Ammon's horn (tissue), 1 donor: ENCODE data around the gene MICALL1.
A peak's percentile ranks its signal among the peaks of the same experiment; 100 is the strongest.

Source experiments
- DNase-seq: peaks from one replicate; pipeline ENCODE4 v3.0.0-alpha.2; 2016; ENCODE audit warnings: low spot score

Gene MICALL1

GRCh38 chr22:37982151-37982785 is 76.2 kb downstream of the MICALL1 start:
- no peak for DNase-seq

DNA sequence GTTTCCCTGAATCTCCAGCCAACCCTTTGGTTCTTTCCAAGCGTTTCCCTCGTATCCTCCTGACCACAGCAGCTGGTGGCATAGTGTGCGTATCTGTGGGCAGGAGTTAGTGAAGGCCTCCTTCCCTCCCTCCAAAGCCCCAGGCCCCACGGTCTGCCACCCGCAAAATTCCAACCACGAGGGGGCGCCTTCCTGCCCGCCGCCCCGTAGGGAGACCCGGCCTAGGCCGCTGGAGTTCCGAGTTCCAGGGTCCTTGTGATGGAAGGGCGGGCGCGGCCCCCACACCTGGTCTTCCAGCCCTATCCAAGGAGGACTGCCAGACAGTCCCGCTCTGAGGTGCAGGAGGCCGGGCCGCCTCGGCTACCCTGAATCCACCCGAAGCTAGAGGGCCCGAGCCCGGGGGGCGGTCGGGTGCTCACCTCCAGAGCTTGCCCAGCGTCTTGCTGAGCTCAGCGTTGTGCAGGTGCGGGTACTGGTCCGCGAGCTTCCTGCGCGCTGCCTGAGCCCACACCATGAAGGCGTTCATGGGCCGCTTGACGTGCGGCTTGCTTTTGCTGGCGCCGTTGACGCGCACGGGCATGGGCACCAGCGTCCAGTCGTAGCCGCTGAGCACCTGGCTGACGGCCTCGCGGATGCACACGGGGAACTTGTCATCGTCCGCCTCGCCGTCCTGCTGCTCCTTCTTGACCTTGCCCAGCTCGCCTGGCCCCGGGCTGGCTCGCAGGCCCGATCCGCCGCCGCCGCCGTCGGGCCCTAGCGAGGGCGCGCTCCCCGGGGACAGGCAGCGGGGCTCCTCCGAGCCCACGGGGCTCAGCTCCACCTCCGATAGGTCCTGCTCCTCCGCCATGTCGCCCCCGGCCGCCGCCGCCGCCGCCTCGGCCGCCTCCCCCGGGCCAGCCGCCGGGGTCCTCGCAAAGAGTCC is 77.1 kb downstream of the MICALL1 start:
- DNase-seq = no peak

DNA sequence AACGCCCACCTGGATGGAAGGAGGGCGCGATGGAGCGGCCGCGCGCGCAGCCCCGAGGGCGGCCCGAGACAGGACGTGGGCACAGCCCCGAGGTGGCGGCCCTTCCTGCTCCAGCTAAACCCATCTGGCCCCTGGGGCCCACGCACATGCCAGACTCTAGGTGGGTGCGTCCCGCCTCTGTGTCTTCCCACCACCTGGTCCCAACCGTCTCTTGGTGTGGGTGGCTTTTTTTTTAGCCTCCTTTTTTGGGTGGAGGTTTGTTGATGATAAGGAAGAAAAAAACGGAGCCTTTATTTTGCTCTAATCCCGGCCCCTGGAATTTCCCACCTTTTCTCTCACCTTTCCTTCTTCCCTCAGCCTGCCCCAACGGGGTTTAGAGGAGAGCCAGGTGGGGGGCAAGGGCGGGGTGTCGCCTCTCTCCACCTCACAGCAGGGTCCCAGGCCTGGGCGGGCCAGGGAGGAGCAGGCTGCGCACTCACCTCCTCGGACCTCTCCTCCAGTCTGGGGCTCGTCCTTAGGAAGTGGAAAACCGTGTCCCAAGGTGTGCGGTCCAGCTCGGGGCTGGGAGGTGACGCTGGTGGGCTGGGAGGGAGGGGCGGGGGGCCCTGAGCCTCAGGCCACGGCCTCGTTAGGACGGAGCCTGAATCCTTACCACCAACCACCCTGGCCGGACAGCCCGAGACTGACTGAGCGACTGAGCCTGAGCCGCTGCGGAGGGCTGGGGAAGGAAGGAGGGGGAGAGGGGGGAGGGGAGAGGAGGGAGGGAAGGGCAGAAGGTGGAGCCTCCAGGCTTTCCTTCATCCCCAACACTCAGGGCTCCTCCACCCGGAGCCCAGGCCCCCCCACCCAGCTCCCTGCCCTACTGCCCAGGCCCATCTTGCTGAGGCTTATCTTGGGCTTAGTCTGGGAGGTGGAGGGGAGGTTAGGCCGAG is 78.0 kb downstream of the MICALL1 start, which contains the start of gene SOX10:
TSS of gene SOX10 (minus strand) at position 696 of the 932 bp plus-strand sequence. CDS start 771 bp downstream, outside the sequence.
- DNase-seq = peak; percentile 87

DNA sequence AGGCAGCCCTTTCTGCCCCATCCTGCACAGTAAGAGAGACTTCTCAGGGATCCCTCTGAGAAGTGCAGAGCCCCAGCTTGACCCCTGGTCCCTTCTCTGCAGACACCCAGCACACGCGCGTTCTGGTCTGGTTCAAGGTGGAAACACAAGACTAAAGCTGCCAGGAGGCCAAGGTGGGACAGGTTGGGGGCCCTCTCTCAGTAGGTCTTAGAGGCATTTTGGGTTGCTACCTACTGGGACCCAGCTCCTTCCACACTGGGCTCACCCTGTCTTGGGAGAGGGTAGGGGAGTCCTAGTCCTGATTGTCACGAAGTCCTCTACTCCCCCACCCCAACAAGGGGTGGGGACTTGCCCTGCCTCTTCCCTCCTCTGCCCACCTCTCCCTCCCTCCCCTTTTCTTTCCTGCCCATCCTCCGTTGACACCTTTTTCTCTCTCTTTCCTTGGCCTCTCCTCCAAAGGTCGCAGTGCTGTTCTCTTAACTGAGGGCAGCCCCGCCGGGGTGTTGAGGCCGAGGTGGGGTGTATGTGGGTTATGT is 79.0 kb downstream of the MICALL1 start:
- DNase-seq = no peak

- peak; percentile 92 for DNase-seq
These were observed 79.7 kb downstream of the MICALL1 start for GRCh38 chr22:37985751-37986281.

DNA sequence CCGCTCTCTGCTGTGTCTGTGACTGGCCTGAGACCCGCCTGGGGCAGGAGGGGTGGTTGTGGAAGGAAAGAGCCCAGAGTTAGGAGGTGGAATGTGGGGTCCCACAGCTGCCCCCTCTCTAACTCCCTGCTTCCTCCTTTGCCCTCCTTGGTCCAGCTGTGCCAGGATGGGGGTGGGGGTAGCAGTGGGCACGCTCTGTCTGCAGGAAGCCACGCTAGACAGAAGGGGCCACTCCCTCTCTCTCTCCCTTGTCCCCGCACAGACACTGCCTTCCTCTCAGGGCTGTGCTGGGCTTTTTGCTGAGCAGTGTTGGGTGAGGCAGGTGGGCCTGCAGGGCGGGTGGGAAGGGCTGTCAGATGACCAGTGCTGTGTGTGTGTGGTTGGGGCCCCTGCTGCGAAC is 80.3 kb downstream of the MICALL1 start:
- no peak for DNase-seq

- no peak for DNase-seq
These were observed 83.3 kb downstream of the MICALL1 start for GRCh38 chr22:37989146-37990045.

GRCh38 chr22:37990301-37990700 is 84.2 kb downstream of the MICALL1 start:
- DNase-seq = no peak

GRCh38 chr22:37990862-37991261 is 84.8 kb downstream of the MICALL1 start:
- no peak for DNase-seq

- no peak for DNase-seq
These were observed 85.8 kb downstream of the MICALL1 start for GRCh38 chr22:37991731-37992442.
